ENCODE measurements around the gene PLA2G4D.

DNA sequence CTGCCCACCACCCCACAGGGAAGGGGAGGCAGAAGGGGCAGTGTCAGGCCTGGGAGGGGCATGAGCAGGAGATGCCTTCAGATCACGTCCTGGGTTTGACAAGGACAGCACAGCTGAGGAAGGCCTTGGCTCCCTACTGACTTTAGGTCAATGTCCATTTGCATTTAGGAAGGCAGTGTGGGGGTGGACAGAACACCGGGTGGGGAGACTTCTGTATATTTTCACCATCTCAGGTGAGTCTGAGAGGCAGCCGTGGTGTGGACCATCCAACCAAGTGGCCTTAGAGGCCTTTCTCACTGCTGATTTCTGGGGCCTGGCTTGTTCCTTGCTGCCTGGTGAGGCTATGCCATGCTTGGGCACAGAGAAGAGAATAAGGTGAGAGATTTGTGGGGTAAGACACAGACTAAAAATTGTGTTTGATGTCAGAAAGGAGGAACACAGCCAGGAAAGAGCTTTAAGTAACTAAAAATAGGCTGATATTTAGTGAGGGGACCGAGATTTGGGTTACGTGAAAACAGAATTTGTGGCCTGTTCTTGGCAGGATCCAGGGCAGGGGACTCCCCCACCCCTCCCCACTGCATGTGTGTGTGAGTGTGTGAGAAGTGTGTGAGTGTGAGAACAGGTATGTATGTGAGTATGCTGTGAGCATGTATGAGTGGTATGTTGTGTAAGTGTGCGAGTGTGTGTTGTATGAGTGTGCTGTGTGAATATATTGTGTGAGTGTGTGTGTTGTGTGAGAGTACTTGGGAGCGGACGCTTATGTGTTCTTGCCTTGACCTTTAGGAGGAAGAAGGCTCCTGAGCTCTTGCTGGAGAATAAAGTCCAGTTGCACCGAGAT, 61.8 kb downstream of the PLA2G4D start:
- TF ChIP-seq, protein P1, sequence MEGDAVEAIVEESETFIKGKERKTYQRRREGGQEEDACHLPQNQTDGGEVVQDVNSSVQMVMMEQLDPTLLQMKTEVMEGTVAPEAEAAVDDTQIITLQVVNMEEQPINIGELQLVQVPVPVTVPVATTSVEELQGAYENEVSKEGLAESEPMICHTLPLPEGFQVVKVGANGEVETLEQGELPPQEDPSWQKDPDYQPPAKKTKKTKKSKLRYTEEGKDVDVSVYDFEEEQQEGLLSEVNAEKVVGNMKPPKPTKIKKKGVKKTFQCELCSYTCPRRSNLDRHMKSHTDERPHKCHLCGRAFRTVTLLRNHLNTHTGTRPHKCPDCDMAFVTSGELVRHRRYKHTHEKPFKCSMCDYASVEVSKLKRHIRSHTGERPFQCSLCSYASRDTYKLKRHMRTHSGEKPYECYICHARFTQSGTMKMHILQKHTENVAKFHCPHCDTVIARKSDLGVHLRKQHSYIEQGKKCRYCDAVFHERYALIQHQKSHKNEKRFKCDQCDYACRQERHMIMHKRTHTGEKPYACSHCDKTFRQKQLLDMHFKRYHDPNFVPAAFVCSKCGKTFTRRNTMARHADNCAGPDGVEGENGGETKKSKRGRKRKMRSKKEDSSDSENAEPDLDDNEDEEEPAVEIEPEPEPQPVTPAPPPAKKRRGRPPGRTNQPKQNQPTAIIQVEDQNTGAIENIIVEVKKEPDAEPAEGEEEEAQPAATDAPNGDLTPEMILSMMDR (IDR thresholded peaks at IDR 0.05 in 2 of 3, conservative IDR thresholded peaks at IDR 0.05 in 1 of 3; ENCODE audit: borderline replicate concordance in 1 of 3, insufficient read depth in 1 of 3, low read depth in 2 of 3, low read length in 2 of 3), result no peak
- TF ChIP-seq, protein P2, sequence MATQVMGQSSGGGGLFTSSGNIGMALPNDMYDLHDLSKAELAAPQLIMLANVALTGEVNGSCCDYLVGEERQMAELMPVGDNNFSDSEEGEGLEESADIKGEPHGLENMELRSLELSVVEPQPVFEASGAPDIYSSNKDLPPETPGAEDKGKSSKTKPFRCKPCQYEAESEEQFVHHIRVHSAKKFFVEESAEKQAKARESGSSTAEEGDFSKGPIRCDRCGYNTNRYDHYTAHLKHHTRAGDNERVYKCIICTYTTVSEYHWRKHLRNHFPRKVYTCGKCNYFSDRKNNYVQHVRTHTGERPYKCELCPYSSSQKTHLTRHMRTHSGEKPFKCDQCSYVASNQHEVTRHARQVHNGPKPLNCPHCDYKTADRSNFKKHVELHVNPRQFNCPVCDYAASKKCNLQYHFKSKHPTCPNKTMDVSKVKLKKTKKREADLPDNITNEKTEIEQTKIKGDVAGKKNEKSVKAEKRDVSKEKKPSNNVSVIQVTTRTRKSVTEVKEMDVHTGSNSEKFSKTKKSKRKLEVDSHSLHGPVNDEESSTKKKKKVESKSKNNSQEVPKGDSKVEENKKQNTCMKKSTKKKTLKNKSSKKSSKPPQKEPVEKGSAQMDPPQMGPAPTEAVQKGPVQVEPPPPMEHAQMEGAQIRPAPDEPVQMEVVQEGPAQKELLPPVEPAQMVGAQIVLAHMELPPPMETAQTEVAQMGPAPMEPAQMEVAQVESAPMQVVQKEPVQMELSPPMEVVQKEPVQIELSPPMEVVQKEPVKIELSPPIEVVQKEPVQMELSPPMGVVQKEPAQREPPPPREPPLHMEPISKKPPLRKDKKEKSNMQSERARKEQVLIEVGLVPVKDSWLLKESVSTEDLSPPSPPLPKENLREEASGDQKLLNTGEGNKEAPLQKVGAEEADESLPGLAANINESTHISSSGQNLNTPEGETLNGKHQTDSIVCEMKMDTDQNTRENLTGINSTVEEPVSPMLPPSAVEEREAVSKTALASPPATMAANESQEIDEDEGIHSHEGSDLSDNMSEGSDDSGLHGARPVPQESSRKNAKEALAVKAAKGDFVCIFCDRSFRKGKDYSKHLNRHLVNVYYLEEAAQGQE (IDR thresholded peaks at IDR 0.05; ENCODE audit: low read depth), result no peak
- no peak for TF ChIP-seq POLR2A (IDR thresholded peaks at IDR 0.05; ENCODE audit: borderline replicate concordance, extremely low read depth, insufficient read depth, insufficient read length)
- no peak for TF ChIP-seq TCF7L2 (IDR thresholded peaks at IDR 0.05; ENCODE audit: borderline replicate concordance, extremely low read depth, insufficient read depth, insufficient read length)
- no peak for TF ChIP-seq EZH2 (IDR thresholded peaks at IDR 0.05)
- no peak for TF ChIP-seq SP1 (IDR thresholded peaks at IDR 0.05; ENCODE audit: low read depth)
- TF ChIP-seq, protein P3, sequence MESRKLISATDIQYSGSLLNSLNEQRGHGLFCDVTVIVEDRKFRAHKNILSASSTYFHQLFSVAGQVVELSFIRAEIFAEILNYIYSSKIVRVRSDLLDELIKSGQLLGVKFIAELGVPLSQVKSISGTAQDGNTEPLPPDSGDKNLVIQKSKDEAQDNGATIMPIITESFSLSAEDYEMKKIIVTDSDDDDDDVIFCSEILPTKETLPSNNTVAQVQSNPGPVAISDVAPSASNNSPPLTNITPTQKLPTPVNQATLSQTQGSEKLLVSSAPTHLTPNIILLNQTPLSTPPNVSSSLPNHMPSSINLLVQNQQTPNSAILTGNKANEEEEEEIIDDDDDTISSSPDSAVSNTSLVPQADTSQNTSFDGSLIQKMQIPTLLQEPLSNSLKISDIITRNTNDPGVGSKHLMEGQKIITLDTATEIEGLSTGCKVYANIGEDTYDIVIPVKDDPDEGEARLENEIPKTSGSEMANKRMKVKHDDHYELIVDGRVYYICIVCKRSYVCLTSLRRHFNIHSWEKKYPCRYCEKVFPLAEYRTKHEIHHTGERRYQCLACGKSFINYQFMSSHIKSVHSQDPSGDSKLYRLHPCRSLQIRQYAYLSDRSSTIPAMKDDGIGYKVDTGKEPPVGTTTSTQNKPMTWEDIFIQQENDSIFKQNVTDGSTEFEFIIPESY (IDR thresholded peaks at IDR 0.05; ENCODE audit: extremely low read depth, insufficient replicate concordance, low read length), result no peak
- TF ChIP-seq JUND (IDR thresholded peaks at IDR 0.05), result no peak
- TF ChIP-seq POLR2AphosphoS5 (IDR thresholded peaks at IDR 0.05; ENCODE audit: low read depth, low read length), result no peak
- TF ChIP-seq YY1 (IDR thresholded peaks at IDR 0.05; ENCODE audit: extremely low read depth, insufficient replicate concordance, low read depth, low read length), result no peak
